Stomach smooth muscle (tissue), 2 donors: ENCODE data around the gene MAGEA3.
"Not testable (repeated sequence)": the region's sequence is repeated elsewhere in the genome, so short reads cannot be mapped to it uniquely, and the experiment has no call there.

Experiments
- H3K27ac ChIP-seq: one replicate; pipeline ENCODE4 v1.7.0; 2013; ENCODE audit warnings: mild to moderate bottlenecking, low read length, inconsistent platforms
- H3K27me3 ChIP-seq, 2 donors: one replicate each; pipeline ENCODE4 v1.7.0; 2013; ENCODE audit warnings: low read length in 2 of 2; ENCODE audit not compliant: insufficient read depth in 2 of 2, control insufficient read depth in 1 of 2
- H3K36me3 ChIP-seq, 2 donors: one replicate each; pipeline ENCODE4 v1.7.0; 2013; ENCODE audit warnings: low read length in 2 of 2; ENCODE audit not compliant: control insufficient read depth in 2 of 2, insufficient read depth in 2 of 2
- H3K4me1 ChIP-seq: one replicate; pipeline ENCODE4 v1.7.0; 2013; ENCODE audit warnings: low read length; ENCODE audit not compliant: control insufficient read depth, insufficient read depth
- H3K4me3 ChIP-seq, 2 donors: one replicate each; pipeline ENCODE4 v1.7.0; 2013; ENCODE audit warnings: low read length in 2 of 2
- H3K9ac ChIP-seq, 2 donors: one replicate each; pipeline ENCODE4 v1.7.0; 2013; ENCODE audit warnings: low read length in 2 of 2, mild to moderate bottlenecking in 1 of 2
- H3K9me3 ChIP-seq, 2 donors: one replicate each; pipeline ENCODE4 v1.7.0; 2013; ENCODE audit warnings: low read length in 2 of 2; ENCODE audit not compliant: control insufficient read depth in 2 of 2
- donor health status: healthy.
- donor health status: Pancreatic carcinoma.

MAGEA3 gene

GRCh38 chrX:152706500-152706899 is 7.9 kb downstream of the MAGEA3 start:
- H3K27me3 ChIP-seq, H3K27ac ChIP-seq, H3K4me1 ChIP-seq, H3K4me3 ChIP-seq, H3K9ac ChIP-seq, H3K9me3 ChIP-seq, H3K36me3 ChIP-seq: not testable (repeated sequence)

- not testable (repeated sequence) for H3K36me3 ChIP-seq, H3K27ac ChIP-seq, H3K4me1 ChIP-seq, H3K9ac ChIP-seq, H3K4me3 ChIP-seq, H3K9me3 ChIP-seq, H3K27me3 ChIP-seq
Observed at GRCh38 chrX:152709173-152709572, 10.6 kb downstream of the MAGEA3 start, which contains the start of gene CSAG2. Gene CSAG2 (minus strand): TSS chrX:152709273. CDS start chrX:152709112, 161 bp downstream.

DNA sequence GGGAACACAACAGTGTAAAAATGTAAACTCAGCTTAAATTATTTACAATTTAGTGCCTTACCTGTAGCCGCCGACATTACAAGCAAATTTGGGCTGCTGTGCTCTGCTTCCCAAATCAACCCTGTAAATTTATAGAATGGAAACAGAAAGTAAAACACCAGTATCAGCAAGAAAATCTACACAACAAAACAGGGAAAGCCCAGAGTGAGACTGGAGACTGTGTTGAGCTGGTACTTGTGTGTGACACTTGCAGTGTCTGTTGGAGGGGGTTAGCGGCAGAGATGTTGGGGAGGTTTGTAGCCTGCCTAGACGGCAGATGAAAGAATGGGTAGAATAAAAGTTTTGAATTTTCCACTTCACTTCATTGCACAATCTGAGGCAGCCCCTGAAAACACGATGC is 14.6 kb downstream of the MAGEA3 start:
- not testable (repeated sequence) for H3K4me3 ChIP-seq, H3K9ac ChIP-seq, H3K36me3 ChIP-seq, H3K9me3 ChIP-seq, H3K27me3 ChIP-seq, H3K27ac ChIP-seq, H3K4me1 ChIP-seq

DNA sequence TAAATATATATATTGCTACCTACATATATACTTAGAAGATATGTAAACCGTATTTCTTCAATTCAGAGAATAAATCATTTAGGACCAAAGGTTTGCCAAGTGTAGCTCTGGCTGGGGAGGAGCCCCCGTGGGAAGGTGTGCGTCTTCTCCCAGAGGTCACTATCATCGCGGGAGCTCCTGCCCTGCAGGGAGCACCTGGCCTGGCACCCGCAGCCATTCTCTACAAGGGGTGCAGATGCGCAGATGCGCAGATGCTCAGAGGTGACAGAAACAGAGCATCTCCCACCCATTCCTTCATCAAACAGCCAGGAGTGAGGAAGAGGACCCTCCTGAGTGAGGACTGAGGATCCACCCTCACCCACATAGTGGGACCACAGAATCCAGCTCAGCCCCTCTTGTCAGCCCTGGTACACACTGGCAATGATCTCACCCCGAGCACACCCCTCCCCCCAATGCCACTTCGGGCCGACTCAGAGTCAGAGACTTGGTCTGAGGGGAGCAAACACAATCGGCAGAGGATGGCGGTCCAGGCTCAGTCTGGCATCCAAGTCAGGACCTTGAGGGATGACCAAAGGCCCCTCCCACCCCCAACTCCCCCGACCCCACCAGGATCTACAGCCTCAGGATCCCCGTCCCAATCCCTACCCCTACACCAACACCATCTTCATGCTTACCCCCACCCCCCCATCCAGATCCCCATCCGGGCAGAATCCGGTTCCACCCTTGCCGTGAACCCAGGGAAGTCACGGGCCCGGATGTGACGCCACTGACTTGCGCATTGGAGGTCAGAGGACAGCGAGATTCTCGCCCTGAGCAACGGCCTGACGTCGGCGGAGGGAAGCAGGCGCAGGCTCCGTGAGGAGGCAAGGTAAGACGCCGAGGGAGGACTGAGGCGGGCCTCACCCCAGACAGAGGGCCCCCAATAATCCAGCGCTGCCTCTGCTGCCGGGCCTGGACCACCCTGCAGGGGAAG is 15.5 kb downstream of the MAGEA3 start, which contains the start of gene MAGEA2B:
Gene MAGEA2B, plus strand, starts transcription at position 814 of the 973 bp plus-strand sequence. CDS start 2,479 bp downstream, outside the sequence.
- not testable (repeated sequence) for H3K4me3 ChIP-seq

GRCh38 chrX:152725409-152725808 is 26.8 kb downstream of the MAGEA3 start:
- Histone ChIP-seq H3K27me3 (no peaks in the 10 kb centered on the region), H3K27ac (no peak overlapping the region), H3K4me3 (no peak overlapping the region), H3K9me3 (no peaks in the 10 kb centered on the region), H3K4me1 (no peaks in the 10 kb centered on the region), H3K36me3 (no peaks in the 10 kb centered on the region), H3K9ac (no peak overlapping the region)

More for the DNA sequence above, 15.5 kb downstream of the MAGEA3 start, which contains the start of gene MAGEA2B:
- not testable (repeated sequence) for H3K27me3 ChIP-seq, H3K9me3 ChIP-seq, H3K4me1 ChIP-seq, H3K27ac ChIP-seq, H3K9ac ChIP-seq, H3K36me3 ChIP-seq

DNA sequence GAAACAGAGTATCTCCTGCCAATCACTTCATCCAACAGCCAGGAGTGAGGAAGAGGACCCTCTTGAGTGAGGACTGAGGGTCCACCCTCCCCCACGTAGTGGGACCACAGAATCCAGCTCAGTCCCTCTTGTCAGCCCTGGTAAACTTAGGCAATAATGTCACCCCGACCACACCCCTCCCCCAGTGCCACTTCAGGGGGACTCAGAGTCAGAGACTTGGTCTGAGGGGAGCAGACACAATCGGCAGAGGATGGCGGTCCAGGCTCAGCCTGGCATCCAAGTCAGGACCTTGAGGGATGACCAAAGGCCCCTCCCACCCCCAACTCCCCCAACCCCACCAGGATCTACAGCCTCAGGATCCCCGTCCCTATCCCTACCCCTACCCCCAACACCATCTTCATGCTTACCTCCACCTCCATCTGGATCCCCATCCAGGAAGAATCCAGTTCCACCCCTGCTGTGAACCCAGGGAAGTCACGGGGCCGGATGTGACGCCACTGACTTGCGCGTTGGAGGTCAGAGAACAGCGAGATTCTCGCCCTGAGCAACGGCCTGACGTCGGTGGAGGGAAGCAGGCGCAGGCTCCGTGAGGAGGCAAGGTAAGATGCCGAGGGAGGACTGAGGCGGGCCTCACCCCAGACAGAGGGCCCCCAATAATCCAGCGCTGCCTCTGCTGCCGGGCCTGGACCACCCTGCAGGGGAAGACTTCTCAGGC is 34.8 kb downstream of the MAGEA3 start, which contains the start of the genes CSAG1 and MAGEA12:
Gene CSAG1, minus strand, starts transcription at position 461 of the 715 bp plus-strand sequence. CDS start 1,261 bp downstream, outside the sequence.
Gene MAGEA12, plus strand, starts transcription at position 497 of the 715 bp plus-strand sequence. CDS start 2,405 bp downstream, outside the sequence.
- Histone ChIP-seq H3K9me3 (no peaks in the 10 kb centered on the region), H3K9ac (no peak within 1 kb of the TSS), H3K27ac (no peak within 1 kb of the TSS), H3K4me1 (no peaks in the 10 kb centered on the region), H3K4me3 (no peak within 1 kb of the TSS), H3K27me3 (peaks cover 0 to 2% of the 10 kb centered on the region in 2 donors), H3K36me3 (no peaks in the 10 kb centered on the region)

DNA sequence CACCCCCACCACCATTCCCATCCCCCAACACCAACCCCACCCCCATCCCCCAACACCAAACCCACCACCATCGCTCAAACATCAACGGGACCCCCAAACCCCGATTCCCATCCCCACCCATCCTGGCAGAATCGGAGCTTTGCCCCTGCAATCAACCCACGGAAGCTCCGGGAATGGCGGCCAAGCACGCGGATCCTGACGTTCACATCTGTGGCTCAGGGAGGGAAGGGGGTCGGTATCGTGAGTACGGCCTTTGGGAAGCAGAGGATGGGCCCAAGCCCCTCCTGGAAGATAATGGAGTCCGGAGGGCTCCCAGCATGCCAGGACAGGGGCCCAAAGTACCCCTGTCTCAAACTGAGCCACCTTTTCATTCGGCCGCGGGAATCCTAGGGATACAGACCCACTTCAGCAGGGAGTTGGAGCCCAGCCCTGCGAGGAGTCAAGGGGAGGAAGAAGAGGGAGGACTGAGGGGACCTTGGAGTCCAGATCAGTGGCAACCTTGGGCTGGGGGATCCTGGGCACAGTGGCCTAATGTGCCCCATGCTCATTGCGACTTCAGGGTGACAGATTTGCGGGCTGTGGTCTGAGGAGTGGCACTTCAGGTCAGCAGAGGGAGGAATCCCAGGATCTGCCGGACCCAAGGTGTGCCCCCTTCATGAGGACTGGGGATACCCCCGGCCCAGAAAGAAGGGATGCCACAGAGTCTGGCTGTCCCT is 35.7 kb downstream of the MAGEA3 start:
- H3K27ac ChIP-seq, H3K27me3 ChIP-seq, H3K4me1 ChIP-seq, H3K9me3 ChIP-seq, H3K9ac ChIP-seq, H3K4me3 ChIP-seq, H3K36me3 ChIP-seq: not testable (repeated sequence)

GRCh38 chrX:152735101-152735500 is 36.5 kb downstream of the MAGEA3 start:
- Histone ChIP-seq H3K4me1 (no peaks in the 10 kb centered on the region), H3K4me3 (no peak overlapping the region), H3K9me3 (no peaks in the 10 kb centered on the region), H3K27ac (no peak overlapping the region), H3K27me3 (peaks cover 0 to 2% of the 10 kb centered on the region in 2 donors), H3K36me3 (no peaks in the 10 kb centered on the region), H3K9ac (no peak overlapping the region)

- no peak overlapping the region for H3K27ac ChIP-seq
- H3K9me3 ChIP-seq = no peaks in the 10 kb centered on the region
- no peak overlapping the region for H3K4me3 ChIP-seq
- H3K4me1 ChIP-seq = no peaks in the 10 kb centered on the region
- peaks cover 0 to 2% of the 10 kb centered on the region in 2 donors for H3K27me3 ChIP-seq
- H3K36me3 ChIP-seq = no peaks in the 10 kb centered on the region
- no peak overlapping the region for H3K9ac ChIP-seq
Observed at GRCh38 chrX:152735860-152736511, 37.4 kb downstream of the MAGEA3 start.

- not testable (repeated sequence) for H3K36me3 ChIP-seq, H3K27me3 ChIP-seq, H3K27ac ChIP-seq, H3K4me1 ChIP-seq, H3K9ac ChIP-seq, H3K4me3 ChIP-seq, H3K9me3 ChIP-seq
Observed at GRCh38 chrX:152736528-152736927, 37.9 kb downstream of the MAGEA3 start.
